Naive B cell (primary cell): ENCODE results near the gene USE1. TPM values are rescaled to one million over a fixed set of nuclear protein-coding genes. Genes with fewer than 3 reads are reported as not detected.

Source experiments
- ATAC-seq, 2 donors: fragments of 150-1000 bp; cut with Tn5 transposase; 2 replicates each; pipeline ENCODE4 v1.10.0; 2021; ENCODE audit warnings: low read depth in 2 of 2, mild to moderate bottlenecking in 2 of 2, moderate library complexity in 2 of 2
- DNase-seq: peaks from one replicate; pipeline ENCODE4 v3.0.0; 2022
- H3K27ac Mint-ChIP-seq, 6 donors: one replicate each; pipeline ENCODE4 v1.8.0; 2020 to 2022; ENCODE audit warnings: mild to moderate bottlenecking in 6 of 6, mixed read lengths in 6 of 6, moderate library complexity in 5 of 6, inconsistent platforms in 2 of 6
- H3K27me3 Mint-ChIP-seq, 3 donors: one replicate each; pipeline ENCODE4 v1.8.0; 2021 to 2022; ENCODE audit warnings: mixed read lengths in 3 of 3, mild to moderate bottlenecking in 1 of 3
- H3K36me3 Mint-ChIP-seq, 2 donors: one replicate each; pipeline ENCODE4 v1.8.0; 2020 to 2022; ENCODE audit warnings: mixed read lengths in 2 of 2, inconsistent platforms in 1 of 2, mild to moderate bottlenecking in 1 of 2
- H3K4me1 Mint-ChIP-seq, 3 donors: one replicate each; pipeline ENCODE4 v1.8.0; 2020 to 2022; ENCODE audit warnings: mixed read lengths in 3 of 3, inconsistent platforms in 1 of 3, mild to moderate bottlenecking in 1 of 3, moderate library complexity in 1 of 3
- H3K4me3 Mint-ChIP-seq, 8 donors: one replicate each; pipeline ENCODE4 v1.8.0; 2020 to 2022; ENCODE audit warnings: mild to moderate bottlenecking in 8 of 8, mixed read lengths in 8 of 8, moderate library complexity in 8 of 8, inconsistent platforms in 2 of 8
- H3K9me3 Mint-ChIP-seq, 7 donors: one replicate each; pipeline ENCODE4 v1.8.0; 2020 to 2022; ENCODE audit warnings: mixed read lengths in 7 of 7, mild to moderate bottlenecking in 5 of 7, inconsistent platforms in 2 of 7, moderate library complexity in 1 of 7
- polyA plus RNA-seq, 6 donors: library from polyadenylated mRNA; unstranded; fragments of 300-500 nt; fragmentation: Illumina TruSeq; gene quantifications; one replicate each; pipeline ENCODE4 v1.2.3, GENCODE V29; 2021; ENCODE audit warnings: low read depth in 6 of 6

Gene USE1
- polyA plus RNA-seq, 6 donors from 2014 or later: 46.2 to 70.0 (median 58.7) TPM

DNA sequence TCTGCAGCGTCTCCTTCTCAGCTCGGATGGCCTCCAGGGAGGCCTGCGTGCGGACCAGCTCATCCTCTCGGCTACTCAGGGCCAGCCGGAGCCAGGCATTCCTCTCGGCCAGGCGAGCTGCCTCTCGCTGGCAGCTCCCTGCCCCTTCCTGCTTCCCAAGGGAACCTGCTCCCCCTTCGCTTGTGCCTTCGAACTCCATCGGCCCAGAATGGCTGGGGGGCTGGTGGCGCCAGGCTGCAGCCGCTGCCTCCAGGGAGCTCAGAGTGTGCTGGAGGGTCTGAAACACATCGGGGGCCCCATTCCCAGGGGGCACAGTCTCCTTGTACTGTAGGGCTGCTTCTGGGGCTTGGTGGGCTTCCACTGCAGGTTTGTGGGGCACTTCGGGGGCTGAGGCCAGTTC lies 47.4 kb downstream of the USE1 start:
- peak overlapping the region in 1 of 8 donors; percentile 6 for H3K4me3 Mint-ChIP-seq
- no peaks in the 10 kb centered on the region for H3K36me3 Mint-ChIP-seq
- H3K4me1 Mint-ChIP-seq: peaks cover 16 to 26% (median 20%) of the 10 kb centered on the region in 3 donors
- no peak overlapping the region for H3K27ac Mint-ChIP-seq
- peaks cover 4 to 18% (median 8%) of the 10 kb centered on the region in 7 donors for H3K9me3 Mint-ChIP-seq
- DNase-seq (no peak), ATAC-seq (no peak)
- H3K27me3 Mint-ChIP-seq: peaks cover 0 to 6% (median 4%) of the 10 kb centered on the region in 3 donors

DNA sequence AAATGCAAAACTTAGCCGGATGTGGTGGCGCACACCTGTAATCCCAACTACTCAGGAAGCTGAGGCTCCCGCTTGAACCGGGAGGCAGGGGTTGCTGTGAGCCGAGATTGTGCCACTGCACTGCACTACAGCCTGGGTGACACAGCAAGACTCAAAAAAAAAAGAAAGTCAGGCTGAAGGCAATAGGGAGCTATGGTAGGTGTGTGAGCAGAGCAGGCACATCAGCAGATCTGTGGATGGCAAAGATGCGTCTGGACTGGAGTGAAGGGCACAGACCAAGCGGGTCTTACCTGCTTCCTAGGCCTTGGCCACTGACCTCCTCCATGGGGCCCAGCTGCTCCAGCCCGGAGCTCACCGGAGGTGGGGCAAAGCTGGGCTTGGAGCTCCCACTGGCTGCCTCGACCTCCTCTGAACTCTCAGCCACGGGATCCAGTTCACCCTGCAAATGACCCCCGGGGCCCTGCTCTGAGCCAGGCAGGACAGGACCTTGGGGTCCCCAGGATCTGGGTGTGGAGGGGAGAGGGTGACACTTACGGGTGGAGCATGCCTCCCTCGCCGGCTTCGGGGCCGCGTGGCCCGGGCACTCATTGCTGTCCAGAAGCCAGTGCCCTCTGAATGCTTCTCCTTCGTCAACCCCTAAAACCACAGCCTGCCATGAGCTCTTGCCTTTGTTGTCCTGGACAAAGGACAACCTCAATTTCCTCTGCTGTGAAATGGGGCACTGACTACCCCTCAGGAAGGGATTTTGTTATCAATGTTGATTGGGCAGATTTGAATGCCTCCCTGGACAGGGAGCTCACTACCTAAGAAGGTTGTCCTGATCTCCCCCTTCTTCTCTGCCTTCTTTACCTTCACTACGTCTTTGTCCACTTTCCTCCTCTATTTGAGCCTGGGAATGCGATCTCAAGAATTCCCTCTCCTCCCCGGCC lies 48.8 kb downstream of the USE1 start:
- Mint-ChIP-seq H3K27ac (peak overlapping the region in 4 of 6 donors; percentile 33 to 91 (median 54)), H3K4me3 (no peak overlapping the region), H3K36me3 (no peaks in the 10 kb centered on the region), H3K27me3 (peaks cover 0 to 6% (median 4%) of the 10 kb centered on the region in 3 donors), H3K4me1 (peaks cover 20 to 36% (median 23%) of the 10 kb centered on the region in 3 donors), H3K9me3 (peaks cover 4 to 17% (median 8%) of the 10 kb centered on the region in 7 donors)
- DNase-seq: no peak
- no peak for ATAC-seq

DNA sequence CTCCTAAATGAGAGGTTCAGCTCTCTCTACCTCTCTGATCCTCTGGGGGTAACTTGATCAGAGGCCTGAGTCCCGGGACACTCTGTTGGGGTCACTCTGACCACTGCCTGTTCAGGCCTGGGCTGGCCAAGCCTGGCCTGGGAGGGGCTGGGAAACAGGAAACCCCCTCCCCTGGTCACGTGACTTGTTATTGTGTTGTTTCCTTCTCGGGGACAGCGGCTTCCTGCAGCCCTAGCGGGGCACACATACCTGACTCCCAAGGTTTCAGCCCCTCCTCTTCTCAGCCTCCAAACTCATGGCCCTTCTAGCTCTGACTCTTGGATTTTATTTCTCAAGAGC lies 49.5 kb downstream of the USE1 start, which contains the start of gene USHBP1:
Gene USHBP1, minus strand, starts transcription at position 105 of the 339 bp plus-strand sequence. CDS start 446 bp downstream, outside the sequence.
- DNase-seq (no peak), ATAC-seq (no peak)
- Mint-ChIP-seq H3K9me3 (peaks cover 2 to 11% (median 6%) of the 10 kb centered on the region in 7 donors), H3K27ac (peak within 1 kb of the TSS in 4 of 6 donors; percentile 33 to 91 (median 54)), H3K4me3 (peak within 1 kb of the TSS in 1 of 8 donors; percentile 21), H3K27me3 (peaks cover 0 to 6% (median 4%) of the 10 kb centered on the region in 3 donors), H3K4me1 (peaks cover 20 to 36% (median 23%) of the 10 kb centered on the region in 3 donors), H3K36me3 (no peaks in the 10 kb centered on the region)

DNA sequence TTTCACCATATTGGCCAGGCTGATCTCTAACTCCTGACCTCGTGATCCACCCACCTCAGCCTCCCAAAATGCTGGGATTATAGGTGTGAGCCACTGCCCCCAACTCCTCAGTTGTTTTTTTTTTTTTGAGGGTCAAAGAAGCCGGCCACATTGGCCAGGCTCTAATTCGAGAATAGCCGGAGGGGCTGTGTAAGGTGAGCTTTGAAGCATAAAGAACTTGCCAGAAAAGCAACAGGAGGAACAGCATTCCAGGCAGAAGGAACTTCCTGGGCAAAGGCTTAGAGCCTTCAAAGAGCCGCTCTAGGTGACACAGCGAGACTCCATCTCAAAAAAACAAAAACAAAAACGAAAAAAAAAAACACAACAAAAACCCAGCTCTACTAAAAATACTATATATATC lies 50.9 kb downstream of the USE1 start:
- no peak for ATAC-seq
- peak overlapping the region in 3 of 8 donors; percentile 8 to 93 (median 88) for H3K4me3 Mint-ChIP-seq
- peak overlapping the region in 4 of 6 donors; percentile 64 to 97 (median 89) for H3K27ac Mint-ChIP-seq
- H3K27me3 Mint-ChIP-seq: peaks cover 0 to under 1% (median 0%) of the 10 kb centered on the region in 3 donors
- no peaks in the 10 kb centered on the region for H3K36me3 Mint-ChIP-seq
- H3K9me3 Mint-ChIP-seq: peaks cover 0 to under 1% (median 0%) of the 10 kb centered on the region in 7 donors
- no peak for DNase-seq
- peaks cover 15 to 32% (median 17%) of the 10 kb centered on the region in 3 donors for H3K4me1 Mint-ChIP-seq

DNA sequence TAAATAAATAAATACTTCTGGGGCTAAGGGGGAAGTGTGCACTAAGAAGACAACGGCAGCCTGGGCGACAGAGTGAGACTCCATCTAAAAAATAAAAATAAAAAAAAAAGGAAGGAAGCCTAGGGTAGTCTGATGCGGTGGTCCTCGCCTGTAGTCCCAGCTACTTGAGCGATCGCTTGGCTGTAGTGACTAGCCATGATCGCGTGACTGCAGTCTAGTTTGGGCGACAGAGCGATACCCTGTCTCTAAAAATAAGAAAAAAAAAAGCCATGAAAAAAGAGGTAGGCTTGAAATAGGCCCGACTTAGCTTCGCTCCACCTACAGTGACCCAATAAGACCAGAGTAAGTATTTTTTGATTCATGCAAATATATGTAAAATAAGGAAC lies 51.4 kb downstream of the USE1 start:
- no peak for DNase-seq
- no peaks in the 10 kb centered on the region for H3K27me3 Mint-ChIP-seq
- H3K9me3 Mint-ChIP-seq: no peaks in the 10 kb centered on the region
- H3K36me3 Mint-ChIP-seq: no peaks in the 10 kb centered on the region
- ATAC-seq: peak; percentile 45 to 46
- peak overlapping the region; percentile 53 to 98 (median 91) for H3K27ac Mint-ChIP-seq
- peaks cover 15 to 29% (median 21%) of the 10 kb centered on the region in 3 donors for H3K4me1 Mint-ChIP-seq
- peak overlapping the region; percentile 68 to 94 (median 85) for H3K4me3 Mint-ChIP-seq

DNA sequence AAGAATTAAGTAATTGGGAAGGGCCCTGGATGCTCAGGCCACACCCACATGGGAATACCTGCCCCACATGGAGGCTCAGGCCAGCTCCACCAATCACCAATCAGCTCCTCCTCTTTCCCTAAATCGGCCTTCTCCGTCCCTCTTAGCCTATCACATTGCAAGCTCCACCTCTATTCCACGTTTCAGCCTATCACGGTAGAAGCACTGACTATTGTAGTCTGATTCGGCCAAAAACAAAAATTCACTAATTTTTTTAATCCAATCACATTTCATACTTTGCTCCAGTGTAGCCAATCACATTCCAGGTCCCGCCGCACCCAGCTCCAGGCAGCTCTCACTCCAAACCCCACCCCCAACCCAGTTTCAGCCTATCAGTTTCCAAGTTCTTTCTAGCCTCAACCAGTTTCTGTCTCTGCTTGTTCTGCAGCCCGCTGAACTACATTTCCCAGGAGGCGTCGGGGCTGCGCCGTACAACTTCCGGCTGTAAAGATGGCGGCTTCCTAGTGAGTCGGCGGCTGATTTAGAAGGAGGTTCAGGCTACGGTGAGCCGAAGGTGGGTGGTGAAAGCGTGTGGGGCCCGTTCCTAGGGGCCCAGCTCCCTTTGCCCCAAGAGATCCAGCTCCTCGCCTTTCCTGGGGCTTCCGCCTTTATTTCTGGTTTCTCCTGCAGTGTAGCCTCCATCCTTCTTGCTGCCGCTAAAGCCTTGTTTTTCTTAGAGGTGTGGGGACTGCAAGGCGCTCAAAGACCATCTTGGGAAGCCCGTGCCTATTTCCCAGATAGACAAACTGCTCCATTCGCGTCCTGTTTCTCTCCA lies 52.0 kb downstream of the USE1 start, which contains the start of gene BABAM1:
Gene BABAM1, plus strand, starts transcription at position 469 of the 814 bp plus-strand sequence. CDS start 1,364 bp downstream, outside the sequence.
- Mint-ChIP-seq H3K27ac (peak within 1 kb of the TSS; percentile 53 to 98 (median 91)), H3K9me3 (no peaks in the 10 kb centered on the region), H3K27me3 (no peaks in the 10 kb centered on the region), H3K4me1 (peaks cover 15 to 29% (median 22%) of the 10 kb centered on the region in 3 donors), H3K36me3 (no peaks in the 10 kb centered on the region), H3K4me3 (peak within 1 kb of the TSS; percentile 68 to 94 (median 85))
- ATAC-seq (peak; percentile 82), DNase-seq (peak; percentile 98)

DNA sequence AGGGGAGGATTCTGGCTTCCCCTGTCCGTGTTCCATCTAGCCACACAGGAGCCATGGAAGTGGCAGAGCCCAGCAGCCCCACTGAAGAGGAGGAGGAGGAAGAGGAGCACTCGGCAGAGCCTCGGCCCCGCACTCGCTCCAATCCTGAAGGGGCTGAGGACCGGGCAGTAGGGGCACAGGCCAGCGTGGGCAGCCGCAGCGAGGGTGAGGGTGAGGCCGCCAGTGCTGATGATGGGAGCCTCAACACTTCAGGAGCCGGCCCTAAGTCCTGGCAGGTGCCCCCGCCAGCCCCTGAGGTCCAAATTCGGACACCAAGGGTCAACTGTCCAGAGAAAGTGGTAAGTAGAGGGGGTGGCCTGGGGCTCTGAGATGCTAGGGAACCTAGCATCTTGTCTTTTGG lies 53.6 kb downstream of the USE1 start:
- peak overlapping the region; percentile 36 to 93 (median 70) for H3K4me3 Mint-ChIP-seq
- ATAC-seq: no peak
- H3K4me1 Mint-ChIP-seq: peaks cover 15 to 29% (median 22%) of the 10 kb centered on the region in 3 donors

More for the DNA sequence above, 53.6 kb downstream of the USE1 start:
- H3K9me3 Mint-ChIP-seq: no peaks in the 10 kb centered on the region
- no peak for DNase-seq
- no peaks in the 10 kb centered on the region for H3K36me3 Mint-ChIP-seq
- H3K27ac Mint-ChIP-seq: peak overlapping the region in 1 of 6 donors; percentile 28
- no peaks in the 10 kb centered on the region for H3K27me3 Mint-ChIP-seq

Other genes starting within 250 kb of the USE1 start
- gene CPAMD8, start 188.5 kb upstream of the USE1 start, polyA plus RNA-seq: under 1 TPM in 4 of 6 donors, not detected in 2; 0.12 to 0.65 (median 0.35) TPM
- gene HAUS8, start 139.9 kb upstream of the USE1 start, polyA plus RNA-seq: 10 to 100 TPM in 2 of 6 donors, 1 to 10 TPM in 4; 3.9 to 11.4 (median 7.2) TPM
- gene MYO9B, start 139.6 kb upstream of the USE1 start, polyA plus RNA-seq: 10 to 100 TPM in 2 of 6 donors, 1 to 10 TPM in 4; 3.1 to 34.9 (median 6.9) TPM
- gene OCEL1, start 10.9 kb downstream of the USE1 start, polyA plus RNA-seq: 10 to 100 TPM; 32.8 to 82.8 (median 39.3) TPM
- gene NR2F6, start 30.6 kb downstream of the USE1 start, polyA plus RNA-seq: 1 to 10 TPM in 3 of 6 donors, under 1 TPM in 2, not detected in 1; 0.33 to 1.6 (median 1.0) TPM
- gene USHBP1, start 49.4 kb downstream of the USE1 start, polyA plus RNA-seq: not detected
- gene BABAM1, start 52.1 kb downstream of the USE1 start, polyA plus RNA-seq: 100 to 1,000 TPM; 102 to 183 (median 108) TPM
- 1 to 10 TPM in 5 of 6 donors, not detected in 1; 1.6 to 3.1 (median 1.9) TPM for gene ANKLE1, start 66.5 kb downstream of the USE1 start, polyA plus RNA-seq
- gene ABHD8, start 88.1 kb downstream of the USE1 start, polyA plus RNA-seq: 1 to 10 TPM; 6.4 to 8.6 (median 7.4) TPM
- gene MRPL34, start 90.5 kb downstream of the USE1 start, polyA plus RNA-seq: 100 to 1,000 TPM; 121 to 189 (median 160) TPM
- 10 to 100 TPM; 16.2 to 25.0 (median 22.6) TPM for gene DDA1, start 94.2 kb downstream of the USE1 start, polyA plus RNA-seq
- gene ANO8, start 119.5 kb downstream of the USE1 start, polyA plus RNA-seq: not detected
- 1 to 10 TPM; 5.6 to 9.7 (median 6.8) TPM for gene GTPBP3, start 122.2 kb downstream of the USE1 start, polyA plus RNA-seq
- not detected for gene PLVAP, start 162.0 kb downstream of the USE1 start, polyA plus RNA-seq
- gene CCDC194, start 178.8 kb downstream of the USE1 start, polyA plus RNA-seq: not detected
- 100 to 1,000 TPM; 131 to 189 (median 163) TPM for gene BST2, start 190.3 kb downstream of the USE1 start, polyA plus RNA-seq
- gene MVB12A, start 204.7 kb downstream of the USE1 start, polyA plus RNA-seq: 10 to 100 TPM; 14.3 to 44.0 (median 25.0) TPM
- gene TMEM221, start 233.3 kb downstream of the USE1 start, polyA plus RNA-seq: under 1 TPM in 1 of 6 donors, not detected in 5; 0.52 TPM
- gene NXNL1, start 245.6 kb downstream of the USE1 start, polyA plus RNA-seq: not detected